ENCODE measurements around the gene MPST.

Gene MPST

DNA sequence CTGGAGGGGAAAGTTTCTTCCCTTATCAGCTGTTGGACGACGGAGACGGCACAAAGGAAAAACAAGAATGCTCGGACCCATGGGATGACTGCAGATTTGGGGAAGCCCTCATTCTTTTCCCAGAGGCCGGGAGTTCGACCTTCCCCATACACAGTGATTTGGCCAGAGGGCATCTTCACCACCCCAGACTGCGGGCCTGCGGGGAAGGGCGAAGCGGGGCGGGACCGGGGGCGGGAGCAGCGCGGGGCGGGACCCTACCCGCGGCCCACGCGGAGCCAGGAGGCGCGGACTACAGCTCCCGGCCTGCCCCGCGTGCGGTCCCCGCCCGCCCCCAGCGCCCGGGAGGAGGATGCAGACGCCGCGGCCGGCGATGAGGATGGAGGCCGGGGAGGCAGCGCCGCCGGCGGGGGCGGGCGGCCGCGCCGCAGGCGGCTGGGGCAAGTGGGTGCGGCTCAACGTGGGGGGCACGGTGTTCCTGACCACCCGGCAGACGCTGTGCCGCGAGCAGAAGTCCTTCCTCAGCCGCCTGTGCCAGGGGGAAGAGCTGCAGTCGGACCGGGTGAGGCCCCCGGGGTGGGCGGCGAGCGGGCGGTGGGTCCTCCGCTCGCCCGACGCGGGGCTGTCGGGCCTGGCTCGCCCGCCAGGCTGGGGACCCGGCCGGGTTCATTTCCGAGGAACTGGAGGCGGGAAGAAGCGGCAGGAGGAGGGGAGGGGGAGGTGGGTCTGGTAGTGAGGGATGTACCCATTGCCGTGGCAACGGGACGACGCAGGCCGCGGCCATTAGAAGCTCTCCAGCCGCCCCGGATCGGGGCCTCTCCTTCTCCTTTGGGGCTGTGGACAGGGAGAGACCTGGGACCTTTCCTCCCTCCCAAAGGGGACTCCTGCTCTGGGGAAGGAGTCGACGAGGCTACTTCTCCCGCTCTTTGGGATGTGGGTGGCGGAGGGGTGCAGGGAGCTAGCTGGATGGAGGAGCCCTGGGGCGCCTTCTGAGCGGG is 32.1 kb downstream of the MPST start, which contains the start of gene KCTD17:
TSS of gene KCTD17 (plus strand) at position 352 of the 995 bp plus-strand sequence. CDS start at position 371, 19 bp downstream.
- Histone ChIP-seq H3K9me2 (replicated peaks; ENCODE audit: control insufficient read depth, low read length) (no peaks in the 10 kb centered on the region), H3K27me3 (ENCODE audit: control insufficient read depth, low read length) (peaks cover 4% of the 10 kb centered on the region; the same call in 1 of the 2 replicates), H3F3A (ENCODE audit: control insufficient read depth, insufficient read depth) (no peaks in the 10 kb centered on the region), H3K36me3 (ENCODE audit: control insufficient read depth, low read length) (no peaks in the 10 kb centered on the region), H3K4me2 (ENCODE audit: low read length) (peak within 1 kb of the TSS; percentile 87), H3K4me3 (ENCODE audit: low read length) (peak within 1 kb of the TSS; percentile 80), H3K9me3 (ENCODE audit: control insufficient read depth, insufficient read depth, low read length) (no peaks in the 10 kb centered on the region), H4K20me1 (ENCODE audit: control insufficient read depth, insufficient read depth, low read depth, low read length) (no peaks in the 10 kb centered on the region), H3K27ac (ENCODE audit: low read depth, low read length) (no peak within 1 kb of the TSS), H3K79me2 (ENCODE audit: control insufficient read depth, low read length) (no peaks in the 10 kb centered on the region), H3K4me1 (ENCODE audit: control insufficient read depth, low read length) (peaks cover 10% of the 10 kb centered on the region)
- no peak for TF ChIP-seq EZH2phosphoT487 (IDR thresholded peaks at IDR 0.05; ENCODE audit: borderline replicate concordance, low read length)
- TF ChIP-seq, protein P1, sequence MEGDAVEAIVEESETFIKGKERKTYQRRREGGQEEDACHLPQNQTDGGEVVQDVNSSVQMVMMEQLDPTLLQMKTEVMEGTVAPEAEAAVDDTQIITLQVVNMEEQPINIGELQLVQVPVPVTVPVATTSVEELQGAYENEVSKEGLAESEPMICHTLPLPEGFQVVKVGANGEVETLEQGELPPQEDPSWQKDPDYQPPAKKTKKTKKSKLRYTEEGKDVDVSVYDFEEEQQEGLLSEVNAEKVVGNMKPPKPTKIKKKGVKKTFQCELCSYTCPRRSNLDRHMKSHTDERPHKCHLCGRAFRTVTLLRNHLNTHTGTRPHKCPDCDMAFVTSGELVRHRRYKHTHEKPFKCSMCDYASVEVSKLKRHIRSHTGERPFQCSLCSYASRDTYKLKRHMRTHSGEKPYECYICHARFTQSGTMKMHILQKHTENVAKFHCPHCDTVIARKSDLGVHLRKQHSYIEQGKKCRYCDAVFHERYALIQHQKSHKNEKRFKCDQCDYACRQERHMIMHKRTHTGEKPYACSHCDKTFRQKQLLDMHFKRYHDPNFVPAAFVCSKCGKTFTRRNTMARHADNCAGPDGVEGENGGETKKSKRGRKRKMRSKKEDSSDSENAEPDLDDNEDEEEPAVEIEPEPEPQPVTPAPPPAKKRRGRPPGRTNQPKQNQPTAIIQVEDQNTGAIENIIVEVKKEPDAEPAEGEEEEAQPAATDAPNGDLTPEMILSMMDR (IDR thresholded peaks at IDR 0.05; ENCODE audit: low read depth, low read length, poor library complexity, severe bottlenecking), result peak; percentile 22

DNA sequence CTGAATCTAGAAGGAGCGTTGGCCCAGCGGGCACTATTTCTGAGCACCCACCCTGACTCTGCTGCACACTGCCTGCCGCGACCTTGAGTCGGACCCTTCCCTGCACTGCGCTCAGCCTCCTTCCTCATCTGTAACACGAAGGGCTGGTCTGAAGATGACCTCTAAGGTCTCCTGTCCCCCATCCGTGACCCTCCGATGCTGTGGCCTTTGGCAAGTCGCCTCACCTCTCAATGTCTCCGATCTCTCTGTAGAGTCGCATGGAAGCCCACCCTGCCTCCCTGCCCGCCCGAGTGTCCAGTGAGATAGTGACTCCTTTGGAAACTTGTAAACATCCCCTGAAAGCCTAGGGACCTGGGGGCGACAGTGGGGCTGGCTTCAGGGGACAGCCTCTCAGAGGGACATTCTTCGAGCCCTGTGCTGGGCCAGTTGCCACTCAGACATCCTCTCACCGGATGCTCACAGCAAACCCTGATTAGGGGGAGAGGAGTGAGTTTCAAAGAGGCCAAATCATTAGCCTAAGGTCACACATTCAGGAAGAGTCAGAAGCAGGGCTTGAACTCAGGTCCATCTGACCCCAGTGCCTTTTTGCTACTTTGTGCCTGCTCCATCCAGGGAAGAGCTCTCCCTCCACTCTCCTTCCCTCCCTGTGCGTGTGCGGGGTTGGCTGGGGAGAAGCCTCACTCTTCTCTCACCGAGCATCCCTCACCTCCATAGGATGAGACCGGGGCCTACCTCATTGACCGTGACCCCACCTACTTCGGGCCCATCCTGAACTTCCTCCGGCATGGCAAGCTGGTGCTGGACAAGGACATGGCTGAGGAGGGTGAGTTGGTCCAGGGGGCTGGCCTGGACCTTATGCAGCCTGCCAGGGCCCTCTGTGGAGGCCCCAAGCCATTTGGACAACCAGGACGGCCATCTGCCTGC is 33.1 kb downstream of the MPST start:
- no peaks in the 10 kb centered on the region for H4K20me1 ChIP-seq (ENCODE audit: control insufficient read depth, insufficient read depth, low read depth, low read length)
- H3K9me3 ChIP-seq (ENCODE audit: control insufficient read depth, insufficient read depth, low read length), result no peaks in the 10 kb centered on the region
- H3F3A ChIP-seq (ENCODE audit: control insufficient read depth, insufficient read depth), result no peaks in the 10 kb centered on the region
- no peak overlapping the region for H3K27ac ChIP-seq (ENCODE audit: low read depth, low read length)
- H3K4me2 ChIP-seq (ENCODE audit: low read length), result peak overlapping the region; percentile 87
- no peaks in the 10 kb centered on the region for H3K36me3 ChIP-seq (ENCODE audit: control insufficient read depth, low read length)
- H3K27me3 ChIP-seq (ENCODE audit: control insufficient read depth, low read length), result peaks cover 4% of the 10 kb centered on the region; the same call in 1 of the 2 replicates
- peaks cover 10% of the 10 kb centered on the region for H3K4me1 ChIP-seq (ENCODE audit: control insufficient read depth, low read length)
- H3K4me3 ChIP-seq (ENCODE audit: low read length), result peak overlapping the region; percentile 80
- H3K9me2 ChIP-seq (replicated peaks; ENCODE audit: control insufficient read depth, low read length), result no peaks in the 10 kb centered on the region
- TF ChIP-seq, protein P1 (IDR thresholded peaks at IDR 0.05; ENCODE audit: low read depth, low read length, poor library complexity, severe bottlenecking), result no peak
- no peak for TF ChIP-seq EZH2phosphoT487 (IDR thresholded peaks at IDR 0.05; ENCODE audit: borderline replicate concordance, low read length)
- no peaks in the 10 kb centered on the region for H3K79me2 ChIP-seq (ENCODE audit: control insufficient read depth, low read length)

DNA sequence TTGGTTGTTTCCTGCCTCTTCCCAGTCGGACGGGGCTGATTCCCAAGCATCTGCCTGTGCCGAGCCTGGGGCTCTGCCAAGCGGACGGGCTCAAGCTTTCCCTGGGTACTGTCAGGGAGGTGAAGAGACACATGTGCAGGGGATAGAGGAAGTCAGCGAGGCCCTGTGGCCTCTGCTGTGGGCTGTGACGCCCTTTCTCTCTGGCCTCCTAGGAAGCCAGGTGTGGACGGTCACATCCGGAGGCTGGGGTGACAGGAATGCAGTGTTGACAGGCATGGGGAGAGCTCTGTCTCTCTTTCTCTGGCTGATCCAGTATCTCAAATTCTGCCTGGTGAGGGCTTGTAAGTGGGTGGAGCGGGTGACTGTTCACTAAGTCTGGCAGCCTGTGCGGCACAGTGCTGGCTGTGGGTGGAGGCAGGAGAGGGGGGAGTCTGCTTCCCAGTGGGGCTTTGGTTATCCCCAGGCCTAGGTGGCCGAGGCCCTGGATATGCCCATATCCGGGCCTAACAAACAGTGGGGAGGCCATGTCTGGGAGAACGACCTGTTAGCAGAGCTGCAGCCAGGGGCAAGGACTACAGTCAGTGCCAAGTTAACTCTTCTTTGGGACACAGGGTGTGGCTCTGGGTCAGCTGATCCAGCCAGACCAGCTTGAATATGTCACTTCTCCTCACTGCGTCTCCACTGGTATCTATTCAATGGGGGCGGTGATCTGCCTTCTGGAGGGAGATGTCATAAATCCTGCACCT is 33.9 kb downstream of the MPST start:
- TF ChIP-seq, protein P1 (IDR thresholded peaks at IDR 0.05; ENCODE audit: low read depth, low read length, poor library complexity, severe bottlenecking), result no peak
- no peak for TF ChIP-seq EZH2phosphoT487 (IDR thresholded peaks at IDR 0.05; ENCODE audit: borderline replicate concordance, low read length)
- Histone ChIP-seq H3K4me2 (ENCODE audit: low read length) (no peak overlapping the region), H3K4me3 (ENCODE audit: low read length) (no peak overlapping the region), H4K20me1 (ENCODE audit: control insufficient read depth, insufficient read depth, low read depth, low read length) (no peaks in the 10 kb centered on the region), H3K4me1 (ENCODE audit: control insufficient read depth, low read length) (peaks cover 10% of the 10 kb centered on the region), H3K9me2 (replicated peaks; ENCODE audit: control insufficient read depth, low read length) (no peaks in the 10 kb centered on the region), H3F3A (ENCODE audit: control insufficient read depth, insufficient read depth) (no peaks in the 10 kb centered on the region), H3K79me2 (ENCODE audit: control insufficient read depth, low read length) (no peaks in the 10 kb centered on the region), H3K36me3 (ENCODE audit: control insufficient read depth, low read length) (no peaks in the 10 kb centered on the region), H3K27me3 (ENCODE audit: control insufficient read depth, low read length) (peaks cover 4% of the 10 kb centered on the region; the same call in 1 of the 2 replicates), H3K27ac (ENCODE audit: low read depth, low read length) (no peak overlapping the region), H3K9me3 (ENCODE audit: control insufficient read depth, insufficient read depth, low read length) (no peaks in the 10 kb centered on the region)
